Upper lobe of left lung (tissue), 6 donors: Measurements from ENCODE around the gene MACROD1. TPM values are rescaled to one million over a fixed set of nuclear protein-coding genes. Genes with fewer than 3 reads are reported as not detected.

Source experiments
- ATAC-seq, 2 donors: fragments of 200-7000 bp; cut with Tn5 transposase; one replicate each; pipeline ENCODE4 v1.9.1; 2022; ENCODE audit warnings: mild to moderate bottlenecking in 2 of 2, moderate library complexity in 2 of 2; ENCODE audit not compliant: low FRiP score in 2 of 2
- DNase-seq, 2 donors: peaks; one replicate each; pipeline ENCODE4 v3.0.0-alpha.2; 2019 to 2020
- H3K27ac ChIP-seq, 4 donors: fragments of 200-600 bp; sonication (generic); one replicate each; pipeline ENCODE4 v1.5.1; 2016 to 2019
- H3K27me3 ChIP-seq, 4 donors: fragments of 200-600 bp; sonication (generic); one replicate each; pipeline ENCODE4 v1.5.1; 2017 to 2019
- H3K36me3 ChIP-seq, 4 donors: fragments of 200-600 bp; sonication (generic); one replicate each; pipeline ENCODE4 v1.5.1; 2016 to 2019
- H3K4me1 ChIP-seq, 4 donors: fragments of 200-600 bp; sonication (generic); one replicate each; pipeline ENCODE4 v1.5.1; 2018 to 2019
- H3K4me3 ChIP-seq, 4 donors: fragments of 200-600 bp; sonication (generic); one replicate each; pipeline ENCODE4 v1.5.1; 2017 to 2019; ENCODE audit warnings: mild to moderate bottlenecking in 2 of 4, moderate library complexity in 1 of 4
- H3K9me3 ChIP-seq, 4 donors: fragments of 200-600 bp; sonication (generic); one replicate each; pipeline ENCODE4 v1.5.1; 2018 to 2019
- EP300 ChIP-seq, 4 donors: sonication (generic); formaldehyde crosslinking; IDR thresholded peaks; one replicate each; pipeline ENCODE4 v1.5.1; 2017; ENCODE audit warnings: antibody characterized with exemption in 4 of 4, control low read depth in 2 of 4
- POLR2A ChIP-seq, 4 donors: fragments of 450-650 bp; IDR thresholded peaks; one replicate each; pipeline ENCODE4 v1.5.1; 2016 to 2017; ENCODE audit warnings: antibody characterized with exemption in 4 of 4, mild to moderate bottlenecking in 2 of 4
- POLR2AphosphoS5 ChIP-seq, 2 donors: sonication (generic); formaldehyde crosslinking; IDR thresholded peaks; one replicate each; pipeline ENCODE4 v1.5.1; 2017; ENCODE audit warnings: antibody characterized with exemption in 2 of 2
- WGBS, 2 donors: methylation state at CpG; one replicate each; pipeline ENCODE4 v1.1.5; 2017 to 2018; 5-methylcytosine and 5-hydroxymethylcytosine counted together
- total RNA-seq, 6 donors: library from RNA; depleted of rRNA in 4 of 6; stranded (reverse); fragments of >200 nt in 4 of 6; gene quantifications; one replicate each; pipeline versions ENCODE4 v1.1.0 to v1.2.1, GENCODE V29; 2016 to 2021
- TF ChIP-seq, protein P1 (sequence below), 6 experiments: fragments of 450-650 bp in 4 of 6; fragments of 200-600 bp in 2 of 6; sonication (generic) in 2 of 6; IDR thresholded peaks; one replicate each; pipeline ENCODE4 v1.5.1; 2016 to 2019; ENCODE audit warnings: antibody characterized with exemption in 6 of 6
- donor health status: DM: no; HTN: no; CAD: no; lungs with moderate emphysema.
- donor health status: DM: no; HTN: yes; CAD: no; lungs with severe emphysema.

MACROD1 gene
- total RNA-seq, 6 donors from 2014 or later: 16.7 to 59.7 (median 33.5) TPM

DNA sequence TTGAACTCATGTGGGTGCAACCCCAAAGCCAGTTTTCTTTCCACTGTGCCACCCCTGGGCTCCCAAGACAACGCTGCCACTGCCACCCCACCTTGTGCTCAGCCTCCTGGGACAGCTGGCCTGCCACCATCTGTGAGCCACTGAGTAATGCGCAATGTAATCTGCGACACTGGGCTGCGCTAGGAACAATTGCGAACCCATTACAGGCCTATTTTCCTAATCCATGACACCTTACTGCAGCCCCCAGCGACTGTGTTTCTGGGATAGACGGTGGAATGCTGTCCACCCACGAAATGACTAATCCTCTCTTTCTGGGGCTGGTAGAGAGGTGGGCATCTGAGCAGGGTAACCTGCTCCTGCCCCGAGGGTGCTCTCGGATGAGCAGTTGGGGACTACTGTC, 108.0 kb downstream of the MACROD1 start:
- DNase-seq: no peak
- no peak for ATAC-seq
- Histone ChIP-seq H3K4me3 (no peak overlapping the region), H3K36me3 (no peaks in the 10 kb centered on the region), H3K9me3 (no peaks in the 10 kb centered on the region), H3K27ac (no peak overlapping the region), H3K27me3 (peaks cover 0 to 10% (median 4%) of the 10 kb centered on the region in 4 donors), H3K4me1 (peaks cover 6 to 14% (median 10%) of the 10 kb centered on the region in 4 donors)
- TF ChIP-seq, protein P1, sequence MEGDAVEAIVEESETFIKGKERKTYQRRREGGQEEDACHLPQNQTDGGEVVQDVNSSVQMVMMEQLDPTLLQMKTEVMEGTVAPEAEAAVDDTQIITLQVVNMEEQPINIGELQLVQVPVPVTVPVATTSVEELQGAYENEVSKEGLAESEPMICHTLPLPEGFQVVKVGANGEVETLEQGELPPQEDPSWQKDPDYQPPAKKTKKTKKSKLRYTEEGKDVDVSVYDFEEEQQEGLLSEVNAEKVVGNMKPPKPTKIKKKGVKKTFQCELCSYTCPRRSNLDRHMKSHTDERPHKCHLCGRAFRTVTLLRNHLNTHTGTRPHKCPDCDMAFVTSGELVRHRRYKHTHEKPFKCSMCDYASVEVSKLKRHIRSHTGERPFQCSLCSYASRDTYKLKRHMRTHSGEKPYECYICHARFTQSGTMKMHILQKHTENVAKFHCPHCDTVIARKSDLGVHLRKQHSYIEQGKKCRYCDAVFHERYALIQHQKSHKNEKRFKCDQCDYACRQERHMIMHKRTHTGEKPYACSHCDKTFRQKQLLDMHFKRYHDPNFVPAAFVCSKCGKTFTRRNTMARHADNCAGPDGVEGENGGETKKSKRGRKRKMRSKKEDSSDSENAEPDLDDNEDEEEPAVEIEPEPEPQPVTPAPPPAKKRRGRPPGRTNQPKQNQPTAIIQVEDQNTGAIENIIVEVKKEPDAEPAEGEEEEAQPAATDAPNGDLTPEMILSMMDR (IDR thresholded peaks at IDR 0.05): no peak
- TF ChIP-seq POLR2AphosphoS5 (IDR thresholded peaks at IDR 0.05): no peak
- TF ChIP-seq POLR2A (IDR thresholded peaks at IDR 0.05): no peak
- no peak for TF ChIP-seq EP300 (IDR thresholded peaks at IDR 0.05)
- WGBS, 2 donors: 93 to 97% methylated on average over 10 of the region's 10 CpGs

DNA sequence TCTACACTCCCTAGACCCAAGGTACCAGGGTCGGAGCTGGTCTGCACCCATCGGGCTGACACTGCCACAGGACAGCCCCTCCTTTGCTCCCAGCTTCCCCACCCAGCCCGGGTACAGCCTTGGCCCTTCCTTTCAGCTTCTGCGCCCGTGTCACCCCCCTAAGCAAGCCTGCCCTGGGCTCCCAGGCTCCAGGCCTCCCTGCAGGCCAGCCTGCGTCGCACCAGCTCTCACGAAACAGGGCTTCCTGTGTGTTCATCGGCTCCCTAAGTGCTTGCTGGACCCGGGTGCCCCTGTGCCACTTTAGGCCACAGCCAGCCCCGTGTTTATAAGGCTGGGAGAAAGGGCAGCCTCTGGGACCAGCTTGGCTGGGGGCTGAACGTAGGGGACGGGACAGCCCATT, 109.1 kb downstream of the MACROD1 start:
- H3K4me3 ChIP-seq: no peak overlapping the region
- no peaks in the 10 kb centered on the region for H3K9me3 ChIP-seq
- peaks cover 6 to 14% (median 10%) of the 10 kb centered on the region in 4 donors for H3K4me1 ChIP-seq
- H3K27me3 ChIP-seq: peaks cover 0 to 10% (median 4%) of the 10 kb centered on the region in 4 donors
- no peak for ATAC-seq
- peak in 1 of 2 donors; percentile 64 for DNase-seq
- no peak overlapping the region for H3K27ac ChIP-seq
- no peaks in the 10 kb centered on the region for H3K36me3 ChIP-seq
- 92 to 93% methylated on average over 5 to 11 of the region's 13 CpGs for WGBS, 2 donors
- TF ChIP-seq EP300 (IDR thresholded peaks at IDR 0.05) (no peak), POLR2A (IDR thresholded peaks at IDR 0.05) (no peak), POLR2AphosphoS5 (IDR thresholded peaks at IDR 0.05) (no peak)
- TF ChIP-seq, protein P1 (IDR thresholded peaks at IDR 0.05): no peak

DNA sequence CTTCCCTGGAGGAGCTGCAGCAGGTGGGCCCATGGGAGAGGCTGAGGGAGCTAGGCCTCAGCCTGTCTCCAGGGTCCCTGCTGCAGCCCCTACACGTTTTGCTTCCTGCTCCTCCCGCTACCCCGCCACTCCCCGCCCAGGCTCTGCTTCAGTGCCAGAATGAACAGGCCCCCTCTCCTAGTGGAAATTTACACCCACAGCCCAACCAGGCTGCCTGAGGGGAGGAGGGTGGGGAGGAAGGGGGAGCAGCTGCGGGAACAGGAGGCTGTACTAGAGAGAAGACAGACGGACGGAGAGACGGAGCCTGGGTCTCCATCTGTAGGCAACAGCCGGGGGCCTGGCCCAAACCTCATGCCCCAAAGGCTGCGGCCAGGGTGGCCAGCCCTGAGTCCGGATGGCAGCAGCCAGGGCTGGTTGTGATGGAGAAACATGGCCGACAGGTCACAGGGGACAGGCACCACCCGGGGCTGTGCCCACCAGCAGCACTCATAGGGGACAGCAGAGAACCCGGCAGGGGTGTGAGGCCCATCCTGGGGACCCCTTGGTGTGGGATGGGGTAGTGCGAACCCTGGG, 109.6 kb downstream of the MACROD1 start:
- peaks cover 4 to 12% (median 8%) of the 10 kb centered on the region in 4 donors for H3K4me1 ChIP-seq
- 73 to 85% methylated on average over 9 to 13 of the region's 15 CpGs for WGBS, 2 donors
- H3K4me3 ChIP-seq: no peak overlapping the region
- H3K9me3 ChIP-seq: no peaks in the 10 kb centered on the region
- peaks cover 0 to 9% (median 4%) of the 10 kb centered on the region in 4 donors for H3K27me3 ChIP-seq
- TF ChIP-seq EP300 (IDR thresholded peaks at IDR 0.05) (no peak), POLR2AphosphoS5 (IDR thresholded peaks at IDR 0.05) (no peak), POLR2A (IDR thresholded peaks at IDR 0.05) (no peak)
- TF ChIP-seq, protein P1 (IDR thresholded peaks at IDR 0.05): no peak
- DNase-seq (peak in 1 of 2 donors; percentile 65), ATAC-seq (no peak)
- H3K27ac ChIP-seq: no peak overlapping the region
- H3K36me3 ChIP-seq: no peaks in the 10 kb centered on the region

DNA sequence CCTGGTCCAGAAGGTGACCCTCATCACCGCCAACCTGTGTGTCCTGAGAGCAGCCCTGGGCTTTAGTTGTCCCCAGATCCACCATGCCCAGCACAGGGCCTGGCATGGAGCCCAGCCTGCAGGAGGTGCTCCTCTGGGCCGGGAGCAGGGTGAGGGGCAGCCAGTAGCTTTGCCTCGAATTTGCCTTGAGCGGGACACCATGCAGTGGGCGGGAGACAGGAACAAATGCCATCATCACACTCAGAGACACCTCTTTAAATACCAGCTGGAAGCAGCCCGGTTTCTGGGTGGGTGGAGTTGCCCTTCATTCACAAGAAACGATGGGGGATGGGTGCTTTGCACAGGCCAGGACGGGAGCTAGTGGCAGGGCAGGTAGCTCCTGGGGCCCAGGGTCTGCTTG, 110.8 kb downstream of the MACROD1 start:
- Histone ChIP-seq H3K4me3 (no peak overlapping the region), H3K27ac (no peak overlapping the region), H3K27me3 (no peaks in the 10 kb centered on the region), H3K36me3 (no peaks in the 10 kb centered on the region), H3K4me1 (no peaks in the 10 kb centered on the region), H3K9me3 (no peaks in the 10 kb centered on the region)
- no peak for TF ChIP-seq POLR2AphosphoS5 (IDR thresholded peaks at IDR 0.05)
- TF ChIP-seq, protein P1 (IDR thresholded peaks at IDR 0.05): no peak
- no peak for TF ChIP-seq POLR2A (IDR thresholded peaks at IDR 0.05)
- TF ChIP-seq EP300 (IDR thresholded peaks at IDR 0.05): no peak
- WGBS, 2 donors: 54 to 60% methylated on average over 7 to 8 of the region's 8 CpGs
- ATAC-seq (no peak), DNase-seq (peak in 1 of 2 donors; percentile 44)

DNA sequence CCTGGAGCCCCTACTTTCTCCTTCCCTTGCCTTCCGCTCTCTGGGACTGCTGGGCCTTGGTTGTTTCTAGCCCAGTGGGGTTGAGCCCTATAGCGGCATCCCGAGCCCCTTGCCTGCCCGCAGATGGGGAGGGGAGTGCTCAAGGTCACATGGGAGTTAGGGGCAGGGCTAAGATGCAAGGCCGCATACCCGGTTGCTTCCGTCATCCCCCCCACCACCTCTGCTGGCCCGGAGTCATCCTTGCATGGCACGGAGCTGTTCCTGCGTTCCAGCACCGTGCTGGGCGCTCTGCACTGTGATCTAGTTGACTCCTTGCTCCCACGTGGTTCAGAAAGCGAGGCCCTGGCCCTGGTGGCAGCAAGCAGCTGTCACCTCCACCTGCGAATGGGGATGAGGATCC, 112.2 kb downstream of the MACROD1 start:
- TF ChIP-seq, protein P1 (IDR thresholded peaks at IDR 0.05): no peak
- TF ChIP-seq POLR2A (IDR thresholded peaks at IDR 0.05) (no peak), POLR2AphosphoS5 (IDR thresholded peaks at IDR 0.05) (no peak), EP300 (IDR thresholded peaks at IDR 0.05) (no peak)
- DNase-seq: peak in 1 of 2 donors; percentile 56

More for the DNA sequence above, 112.2 kb downstream of the MACROD1 start:
- WGBS, 2 donors: 84 to 86% methylated on average over 12 to 15 of the region's 15 CpGs
- H3K9me3 ChIP-seq: no peaks in the 10 kb centered on the region
- ATAC-seq: no peak
- no peaks in the 10 kb centered on the region for H3K36me3 ChIP-seq
- H3K27me3 ChIP-seq: no peaks in the 10 kb centered on the region
- no peaks in the 10 kb centered on the region for H3K4me1 ChIP-seq
- H3K4me3 ChIP-seq: no peak overlapping the region
- no peak overlapping the region for H3K27ac ChIP-seq
